Inflammatory macrophage treated with lipopolysaccharide for 4 hours (primary cell): ENCODE results near the gene TMEM59.
"Not testable (repeated sequence)": the region's sequence is repeated elsewhere in the genome, so short reads cannot be mapped to it uniquely, and the experiment has no call there.

Source experiments
- DNase-seq: peaks from one replicate; pipeline ENCODE4 v3.0.0-alpha.2; 2020

TMEM59 gene

GRCh38 chr1:54052934-54053744 lies at the start of gene TMEM59, which contains the start of gene TCEANC2:
TMEM59 (minus strand) TSS chr1:54053204; CDS start chr1:54053188, 16 bp downstream.
TCEANC2 (plus strand) TSS chr1:54053608; CDS start chr1:54054423, 815 bp downstream.
- DNase-seq = peak; percentile 100

GRCh38 chr1:54100500-54100899 lies 47.5 kb upstream of the TMEM59 start:
- no peak for DNase-seq

- no peak for DNase-seq
These were observed 46.1 kb upstream of the TMEM59 start for GRCh38 chr1:54099061-54099610.

- peak; percentile 57 for DNase-seq
These were observed 43.9 kb upstream of the TMEM59 start for GRCh38 chr1:54096877-54097240.

GRCh38 chr1:54096227-54096876 lies 43.3 kb upstream of the TMEM59 start:
- no peak for DNase-seq

GRCh38 chr1:54095546-54096226 lies 42.7 kb upstream of the TMEM59 start:
- peak; percentile 87 for DNase-seq

GRCh38 chr1:54094730-54095105 lies 41.7 kb upstream of the TMEM59 start:
- DNase-seq = not testable (repeated sequence)

- DNase-seq = no peak
These were observed 41.2 kb upstream of the TMEM59 start for GRCh38 chr1:54094001-54094729.

- DNase-seq = peak; percentile 58
These were observed 38.7 kb upstream of the TMEM59 start for GRCh38 chr1:54091666-54092065.

- no peak for DNase-seq
These were observed 35.4 kb upstream of the TMEM59 start for GRCh38 chr1:54088385-54088784.

- DNase-seq = no peak
These were observed 33.8 kb upstream of the TMEM59 start for GRCh38 chr1:54086754-54087153.

GRCh38 chr1:54084794-54085193 lies 31.8 kb upstream of the TMEM59 start:
- DNase-seq = no peak

- DNase-seq = peak; percentile 68
These were observed 28.6 kb upstream of the TMEM59 start for GRCh38 chr1:54081306-54082270.

- no peak for DNase-seq
These were observed 27.6 kb upstream of the TMEM59 start for GRCh38 chr1:54080598-54081049.

GRCh38 chr1:54077359-54077758 lies 24.4 kb upstream of the TMEM59 start:
- no peak for DNase-seq

GRCh38 chr1:54070171-54070837 lies 17.3 kb upstream of the TMEM59 start:
- DNase-seq = peak; percentile 66

GRCh38 chr1:54069791-54070170 lies 16.8 kb upstream of the TMEM59 start:
- no peak for DNase-seq

- no peak for DNase-seq
These were observed 11.3 kb upstream of the TMEM59 start for GRCh38 chr1:54064299-54064698.

GRCh38 chr1:54054438-54054749 lies 1.4 kb upstream of the TMEM59 start:
- DNase-seq = no peak

- peak; percentile 4 for DNase-seq
These were observed 887 bp upstream of the TMEM59 start for GRCh38 chr1:54053745-54054437.
